GM18526 (cell line): ENCODE measurements around the gene APOF.

ENCODE experiments used
- POLR2A ChIP-seq: IDR thresholded peaks from 3 replicates; pipeline ENCODE4 v1.6.1; 2011; ENCODE audit not compliant: insufficient read length; ENCODE audit errors: extremely low read depth

APOF gene

GRCh38 chr12:56374726-56375597 is 12.3 kb upstream of the APOF start:
- TF ChIP-seq POLR2A: no peak

GRCh38 chr12:56373515-56373914 is 10.9 kb upstream of the APOF start:
- TF ChIP-seq POLR2A: no peak

- TF ChIP-seq POLR2A: no peak
Observed at GRCh38 chr12:56366948-56367347, 4.3 kb upstream of the APOF start.

- no peak for TF ChIP-seq POLR2A
Observed at GRCh38 chr12:56361487-56362129, 1.0 kb downstream of the APOF start.

GRCh38 chr12:56359851-56360767 is 2.5 kb downstream of the APOF start, which contains the start of gene STAT2:
STAT2 (minus strand) TSS chr12:56360107; CDS start chr12:56356571, 3,536 bp downstream.
- peak; percentile 92 for TF ChIP-seq POLR2A

- no peak for TF ChIP-seq POLR2A
Observed at GRCh38 chr12:56358836-56359532, 3.7 kb downstream of the APOF start.

- TF ChIP-seq POLR2A: no peak
Observed at GRCh38 chr12:56351325-56351724, 11.3 kb downstream of the APOF start.

GRCh38 chr12:56350662-56351061 is 12.0 kb downstream of the APOF start:
- no peak for TF ChIP-seq POLR2A

- TF ChIP-seq POLR2A: no peak
Observed at GRCh38 chr12:56348776-56349175, 13.9 kb downstream of the APOF start.

GRCh38 chr12:56346675-56347074 is 16.0 kb downstream of the APOF start:
- TF ChIP-seq POLR2A: no peak

GRCh38 chr12:56341616-56342015 is 21.0 kb downstream of the APOF start:
- TF ChIP-seq POLR2A: no peak

GRCh38 chr12:56339158-56339422 is 23.6 kb downstream of the APOF start:
- no peak for TF ChIP-seq POLR2A

- peak; percentile 25 for TF ChIP-seq POLR2A
Observed at GRCh38 chr12:56338308-56339157, 24.1 kb downstream of the APOF start, which contains the start of gene IL23A. IL23A (plus strand) TSS chr12:56338884; CDS start chr12:56339045, 161 bp downstream.

GRCh38 chr12:56337753-56338251 is 24.9 kb downstream of the APOF start:
- no peak for TF ChIP-seq POLR2A
